A549 (cell line): ENCODE results near the gene SLC46A1.

Source experiments
- EHF ChIP-seq: fragments of 250-450 bp; sonication (Bioruptor Pico); IDR thresholded peaks from 2 replicates; pipeline ENCODE4 v1.5.0; 2020; ENCODE audit warnings: mild to moderate bottlenecking
- TF ChIP-seq, protein P1 (sequence below): fragments of >200 bp; sonication (Bioruptor Twin); formaldehyde crosslinking; IDR thresholded peaks from 3 replicates; pipeline ENCODE4 v1.5.1; 2016

DNA sequence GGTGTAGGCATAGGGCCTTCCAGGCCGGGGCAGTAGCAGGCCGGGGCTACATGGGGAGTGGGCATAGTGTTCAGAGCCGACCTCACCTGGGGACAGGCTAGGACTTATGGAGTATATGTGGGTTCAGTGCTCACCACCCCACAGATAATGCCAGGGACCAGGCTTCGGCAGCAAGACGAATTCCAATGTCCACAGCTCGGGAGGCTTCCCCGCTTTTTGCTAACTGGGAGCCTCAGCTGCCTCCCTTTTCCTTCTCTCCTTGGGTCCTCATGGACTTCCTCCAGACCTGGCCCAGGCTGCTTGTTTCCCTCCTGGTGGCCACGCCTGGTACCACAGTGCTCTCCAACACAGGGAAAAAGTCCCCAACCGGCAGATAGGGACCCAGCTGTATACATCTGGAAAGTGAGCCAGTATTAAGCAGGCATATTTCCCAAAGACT lies 20.1 kb upstream of the SLC46A1 start:
- TF ChIP-seq, protein P1, sequence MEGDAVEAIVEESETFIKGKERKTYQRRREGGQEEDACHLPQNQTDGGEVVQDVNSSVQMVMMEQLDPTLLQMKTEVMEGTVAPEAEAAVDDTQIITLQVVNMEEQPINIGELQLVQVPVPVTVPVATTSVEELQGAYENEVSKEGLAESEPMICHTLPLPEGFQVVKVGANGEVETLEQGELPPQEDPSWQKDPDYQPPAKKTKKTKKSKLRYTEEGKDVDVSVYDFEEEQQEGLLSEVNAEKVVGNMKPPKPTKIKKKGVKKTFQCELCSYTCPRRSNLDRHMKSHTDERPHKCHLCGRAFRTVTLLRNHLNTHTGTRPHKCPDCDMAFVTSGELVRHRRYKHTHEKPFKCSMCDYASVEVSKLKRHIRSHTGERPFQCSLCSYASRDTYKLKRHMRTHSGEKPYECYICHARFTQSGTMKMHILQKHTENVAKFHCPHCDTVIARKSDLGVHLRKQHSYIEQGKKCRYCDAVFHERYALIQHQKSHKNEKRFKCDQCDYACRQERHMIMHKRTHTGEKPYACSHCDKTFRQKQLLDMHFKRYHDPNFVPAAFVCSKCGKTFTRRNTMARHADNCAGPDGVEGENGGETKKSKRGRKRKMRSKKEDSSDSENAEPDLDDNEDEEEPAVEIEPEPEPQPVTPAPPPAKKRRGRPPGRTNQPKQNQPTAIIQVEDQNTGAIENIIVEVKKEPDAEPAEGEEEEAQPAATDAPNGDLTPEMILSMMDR = no peak
- TF ChIP-seq EHF = no peak
